A549 (cell line): ENCODE measurements around the gene NECAB3. TPM values are rescaled to one million over a fixed set of nuclear protein-coding genes. Genes with fewer than 3 reads are reported as not detected.

ENCODE experiments used
- ATAC-seq, 2 experiments: fragments of 200-7000 bp in 1 of 2; fragments of >200 bp in 1 of 2; cut with Nextera tagmentation in 1 of 2; cut with Tn5 transposase in 1 of 2; 3 replicates each; pipeline versions ENCODE4 v1.8.0 to v1.9.1; 2018 to 2020; ENCODE audit warnings: mild to moderate bottlenecking in 1 of 2, moderate library complexity in 1 of 2
- CTCF ChIA-PET: fragments of 300-600 bp; sonication (Branson Sonifier 250); formaldehyde crosslinking; extraction: SDS; loops from one replicate; lab custom pipeline; 2021; ENCODE audit warnings: antibody characterized with exemption, inconsistent platforms; lab: Yijun Ruan, JAX
- POLR2A ChIA-PET: fragments of 350-600 bp; formaldehyde crosslinking; extraction: SDS; loops from one replicate; lab custom pipeline; 2021; ENCODE audit warnings: antibody characterized with exemption, inconsistent platforms; lab: Yijun Ruan, JAX
- DNase-seq, 2 experiments: peaks; one replicate each; pipeline versions ENCODE4 v3.0.0 to v3.0.0-alpha.2; 2011 to 2016; ENCODE audit warnings: low read depth in 1 of 2, low spot score in 1 of 2
- FAIRE-seq: peaks from 2 replicates; lab custom pipeline; 2011; peaks lifted over from hg19 to GRCh38; lab: Jason Lieb, UNC
- H3K27ac ChIP-seq, 2 experiments: fragments of >200 bp; sonication (Bioruptor Twin); formaldehyde crosslinking; 3 replicates each; pipeline ENCODE4 v1.5.1; 2016 to 2017
- H3K4me1 ChIP-seq: fragments of >200 bp; sonication (Bioruptor Twin); formaldehyde crosslinking; 3 replicates; pipeline ENCODE4 v1.6.1; 2016
- H3K4me2 ChIP-seq: fragments of >200 bp; sonication (Bioruptor Twin); formaldehyde crosslinking; 3 replicates; pipeline ENCODE4 v1.6.1; 2016
- H3K4me3 ChIP-seq: fragments of >200 bp; sonication (Bioruptor Twin); formaldehyde crosslinking; 3 replicates; pipeline ENCODE4 v1.5.1; 2016
- H3K9me3 ChIP-seq: fragments of >200 bp; sonication (Bioruptor Twin); formaldehyde crosslinking; 3 replicates; pipeline ENCODE4 v1.6.1; 2016
- BCL3 ChIP-seq: fragments of >200 bp; sonication (Bioruptor Twin); formaldehyde crosslinking; IDR thresholded peaks from 3 replicates; pipeline ENCODE4 v1.6.1; 2016
- BHLHE40 ChIP-seq: IDR thresholded peaks from 2 replicates; pipeline ENCODE4 v1.6.1; 2012; ENCODE audit warnings: low read depth, low read length, inconsistent platforms
- CBX8 ChIP-seq: fragments of 200-600 bp; sonication (generic); IDR thresholded peaks from 2 replicates; pipeline ENCODE4 v1.6.1; 2016
- ELK1 ChIP-seq: fragments of 150-350 bp; IDR thresholded peaks from 2 replicates; pipeline ENCODE4 v1.6.1; 2014; ENCODE audit warnings: low read depth, mild to moderate bottlenecking, low read length
- EP300 ChIP-seq, 2 experiments: fragments of >200 bp; sonication (Bioruptor Twin); formaldehyde crosslinking; IDR thresholded peaks; 2 replicates in 1 of 2; 3 replicates in 1 of 2; pipeline ENCODE4 v1.6.1; 2016 to 2017
- ESRRA ChIP-seq: fragments of 150-350 bp; IDR thresholded peaks from 2 replicates; pipeline ENCODE4 v1.6.1; 2014; ENCODE audit warnings: mild to moderate bottlenecking, low read length, borderline replicate concordance
- FOXS1 ChIP-seq: fragments of 250-450 bp; sonication (Bioruptor Pico); IDR thresholded peaks from 2 replicates; pipeline ENCODE4 v1.5.0; 2020; ENCODE audit warnings: mild to moderate bottlenecking, moderate library complexity
- HDAC2 ChIP-seq: fragments of 200-600 bp; sonication (generic); IDR thresholded peaks from 2 replicates; pipeline ENCODE4 v1.6.1; 2016
- HES2 ChIP-seq: fragments of >200 bp; sonication (Bioruptor Twin); formaldehyde crosslinking; IDR thresholded peaks from 2 replicates; pipeline ENCODE4 v1.6.1; 2016
- HMGXB4 ChIP-seq: fragments of 250-450 bp; sonication (Bioruptor Pico); IDR thresholded peaks from 2 replicates; pipeline ENCODE4 v1.5.0; 2021; ENCODE audit warnings: mild to moderate bottlenecking, moderate library complexity, borderline replicate concordance
- HOXB5 ChIP-seq: fragments of 250-450 bp; sonication (Bioruptor Pico); IDR thresholded peaks from 2 replicates; pipeline ENCODE4 v1.5.0; 2020; ENCODE audit warnings: mild to moderate bottlenecking, moderate library complexity
- JUN ChIP-seq, 2 experiments: fragments of >200 bp; sonication (Bioruptor Twin); formaldehyde crosslinking; IDR thresholded peaks; 2 replicates in 1 of 2; 3 replicates in 1 of 2; pipeline ENCODE4 v1.6.1; 2016 to 2017
- JUNB ChIP-seq: fragments of >200 bp; sonication (Bioruptor Twin); formaldehyde crosslinking; IDR thresholded peaks from 2 replicates; pipeline ENCODE4 v1.6.1; 2016
- KDM1A ChIP-seq: fragments of 200-600 bp; sonication (generic); IDR thresholded peaks from 2 replicates; pipeline ENCODE4 v1.6.1; 2016; ENCODE audit warnings: low read depth, mild to moderate bottlenecking
- MAFK ChIP-seq: fragments of 450-650 bp; IDR thresholded peaks from 2 replicates; pipeline ENCODE4 v1.6.1; 2014; ENCODE audit not compliant: partially characterized antibody
- MAX ChIP-seq: IDR thresholded peaks from 2 replicates; pipeline ENCODE4 v1.6.1; 2012
- MAZ ChIP-seq: fragments of 150-350 bp; IDR thresholded peaks from 2 replicates; pipeline ENCODE4 v1.6.1; 2014; ENCODE audit warnings: antibody characterized with exemption, low read depth, low read length, borderline replicate concordance
- MYC ChIP-seq: IDR thresholded peaks from 2 replicates; pipeline ENCODE4 v1.6.1; 2012; ENCODE audit warnings: mild to moderate bottlenecking, inconsistent platforms, low read length, improper control_type of control experiment, borderline replicate concordance
- NFE2L2 ChIP-seq: fragments of 150-350 bp; conservative IDR thresholded peaks from 2 replicates; pipeline ENCODE4 v1.6.1; 2014; ENCODE audit warnings: low read length
- NPAS2 ChIP-seq: fragments of 250-450 bp; sonication (Bioruptor Pico); IDR thresholded peaks from 2 replicates; pipeline ENCODE4 v1.8.0; 2022; ENCODE audit warnings: mild to moderate bottlenecking, moderate library complexity, borderline replicate concordance
- NR3C1 ChIP-seq: fragments of >200 bp; sonication (Bioruptor Twin); formaldehyde crosslinking; IDR thresholded peaks from 3 replicates; pipeline ENCODE4 v1.6.1; 2017
- POLR2A ChIP-seq: IDR thresholded peaks from 2 replicates; pipeline ENCODE4 v1.6.1; 2012; ENCODE audit warnings: mild to moderate bottlenecking, low read length
- POLR2AphosphoS2 ChIP-seq: conservative IDR thresholded peaks from 2 replicates; pipeline ENCODE4 v1.6.1; 2012; ENCODE audit warnings: low read length, improper control_type of control experiment, inconsistent platforms
- RAD21 ChIP-seq, 2 experiments: fragments of >200 bp in 1 of 2; sonication (Bioruptor Twin) in 1 of 2; formaldehyde crosslinking in 1 of 2; IDR thresholded peaks in 1 of 2; conservative IDR thresholded peaks in 1 of 2; 2 replicates in 1 of 2; 3 replicates in 1 of 2; pipeline ENCODE4 v1.6.1; 2012 to 2018; ENCODE audit warnings: inconsistent platforms in 1 of 2
- RNF2 ChIP-seq: fragments of 200-600 bp; sonication (generic); IDR thresholded peaks from 2 replicates; pipeline ENCODE4 v1.6.1; 2016; ENCODE audit warnings: low read depth, mild to moderate bottlenecking, antibody characterized with exemption, moderate library complexity, borderline replicate concordance
- TP53 ChIP-seq: fragments of 250-450 bp; sonication (Bioruptor Pico); IDR thresholded peaks from 2 replicates; pipeline ENCODE4 v1.5.0; 2021; ENCODE audit warnings: mild to moderate bottlenecking, moderate library complexity
- ZC3H11A ChIP-seq: fragments of 450-650 bp; IDR thresholded peaks from 2 replicates; pipeline ENCODE4 v1.6.1; 2014; ENCODE audit warnings: antibody characterized with exemption, mild to moderate bottlenecking
- ZNF302 ChIP-seq: fragments of 250-450 bp; sonication (Bioruptor Pico); IDR thresholded peaks from 2 replicates; pipeline ENCODE4 v1.9.0; 2021; ENCODE audit warnings: inconsistent platforms, mild to moderate bottlenecking, moderate library complexity
- WGBS: methylation state at CpG from one replicate; pipeline ENCODE4 v1.1.6; 2017; ENCODE audit errors: missing lambda C conversion rate; 5-methylcytosine and 5-hydroxymethylcytosine counted together
- polyA plus RNA-seq, 4 experiments: library from polyadenylated mRNA; depleted of rRNA in 3 of 4; stranded (reverse); fragments of >200 nt; fragmentation: RNase III in 1 of 4; extraction: RNeasy Plus Mini Kit Qiagen cat#74134 plus additional on column Dnase treatment in 1 of 4; gene quantifications; 2 replicates in 3 of 4; 3 replicates in 1 of 4; pipeline ENCODE4 v1.2.3, GENCODE V29; 2011 to 2017

The NECAB3 gene
- polyA plus RNA-seq, 2 of the 4 experiments (the other 2 are of a cell fraction), result 9.3 to 19.3 TPM

GRCh38 chr20:33656783-33657703, 17.2 kb downstream of the NECAB3 start:
- H3K4me1 ChIP-seq, result peaks cover 4% of the 10 kb centered on the region; the same call in 1 of the 3 replicates
- H3K4me2 ChIP-seq, result no peak overlapping the region
- no peaks in the 10 kb centered on the region for H3K9me3 ChIP-seq
- DNase-seq (no peak), ATAC-seq (no peak), FAIRE-seq (no peak)
- 94% methylated on average over 17 of the region's 17 CpGs for WGBS
- H3K27ac ChIP-seq, result no peak overlapping the region
- POLR2A ChIA-PET, result no interaction called here
- no peak overlapping the region for H3K4me3 ChIP-seq
- CTCF ChIA-PET, result interaction anchor here (0.9 to 2.5 kb wide), 2 partner anchors 11 to 160 kb away, joined by 4 to 9 read pairs; no protein-coding TSS in a partner anchor
- no peak for TF ChIP-seq EP300 (IDR thresholded peaks at IDR 0.05)
- no peak for TF ChIP-seq CBX8
- no peak for TF ChIP-seq MAZ
- no peak for TF ChIP-seq MAX
- no peak for TF ChIP-seq HDAC2
- TF ChIP-seq POLR2AphosphoS2, result no peak
- TF ChIP-seq TP53 (CRISPR knock-in tag), result no peak
- no peak for TF ChIP-seq ZNF302
- TF ChIP-seq RAD21 (conservative IDR thresholded peaks at IDR 0.05 in 1 of 2, IDR thresholded peaks at IDR 0.05 in 1 of 2), result no peak
- TF ChIP-seq RNF2, result no peak
- TF ChIP-seq HOXB5 (CRISPR knock-in tag), result no peak
- no peak for TF ChIP-seq POLR2A
- TF ChIP-seq BHLHE40, result no peak
- no peak for TF ChIP-seq BCL3
- TF ChIP-seq ELK1, result no peak
- TF ChIP-seq NR3C1, result no peak
- TF ChIP-seq, all 56 proteins: peak for 0

- H3K4me2 ChIP-seq, result no peak overlapping the region
- TF ChIP-seq KDM1A, result no peak
- no peak for TF ChIP-seq NPAS2 (CRISPR knock-in tag)
- no peak for TF ChIP-seq NFE2L2
- no peak for TF ChIP-seq JUNB
- no peaks in the 10 kb centered on the region for H3K9me3 ChIP-seq
- H3K4me1 ChIP-seq, result peaks cover 4% of the 10 kb centered on the region; the same call in 1 of the 3 replicates
- no peak overlapping the region for H3K4me3 ChIP-seq
- no peak overlapping the region for H3K27ac ChIP-seq
- FAIRE-seq, result no peak
- no peak for DNase-seq
- ATAC-seq, result no peak
- CTCF ChIA-PET, result interaction anchor here (0.6 to 2.5 kb wide), 3 partner anchors 12 to 255 kb away, joined by 3 to 9 read pairs (median 5); no protein-coding TSS in a partner anchor
- 92% methylated on average over 7 of the region's 10 CpGs for WGBS
- POLR2A ChIA-PET, result no interaction called here
These were observed 18.0 kb downstream of the NECAB3 start for GRCh38 chr20:33656010-33656782.

GRCh38 chr20:33655164-33655563, 19.1 kb downstream of the NECAB3 start:
- Histone ChIP-seq H3K4me3 (no peak overlapping the region), H3K4me2 (no peak overlapping the region), H3K27ac (no peak overlapping the region), H3K4me1 (peaks cover 4% of the 10 kb centered on the region; the same call in 1 of the 3 replicates), H3K9me3 (no peaks in the 10 kb centered on the region)
- ATAC-seq (no peak), DNase-seq (no peak), FAIRE-seq (no peak)
- TF ChIP-seq JUN (IDR thresholded peaks at IDR 0.05), result no peak
- no peak for TF ChIP-seq ZC3H11A
- TF ChIP-seq HES2, result no peak
- TF ChIP-seq MYC, result no peak
- no peak for TF ChIP-seq FOXS1 (CRISPR knock-in tag)
- no peak for TF ChIP-seq MAFK
- TF ChIP-seq HMGXB4, result no peak
- TF ChIP-seq ESRRA, result no peak
- 79% methylated on average over 4 of the region's 4 CpGs for WGBS
- CTCF ChIA-PET, result interaction anchor here (1.2 to 4.8 kb wide), 2 partner anchors 12 to 198 kb away, joined by 4 to 21 read pairs; no protein-coding TSS in a partner anchor
- POLR2A ChIA-PET, result interaction anchor here (0.5 to 2.2 kb wide), 2 partner anchors 8 to 201 kb away, joined by 3 to 14 read pairs; no protein-coding TSS in a partner anchor
